Ovary (tissue), 3 donors: ENCODE measurements around the gene CCR6.

Experiments
- CTCF ChIP-seq, 3 donors: fragments of 450-650 bp in 2 of 3; fragments of 200-600 bp in 1 of 3; IDR thresholded peaks; one replicate each; pipeline versions ENCODE4 v1.5.1 to v1.8.0; 2016 to 2022; ENCODE audit warnings: antibody characterized with exemption in 3 of 3, mild to moderate bottlenecking in 1 of 3
- EP300 ChIP-seq: sonication (generic); formaldehyde crosslinking; IDR thresholded peaks from one replicate; pipeline ENCODE4 v1.6.1; 2017; ENCODE audit warnings: antibody characterized with exemption
- donor health status: DM: no; HTN: no; CAD: no.

DNA sequence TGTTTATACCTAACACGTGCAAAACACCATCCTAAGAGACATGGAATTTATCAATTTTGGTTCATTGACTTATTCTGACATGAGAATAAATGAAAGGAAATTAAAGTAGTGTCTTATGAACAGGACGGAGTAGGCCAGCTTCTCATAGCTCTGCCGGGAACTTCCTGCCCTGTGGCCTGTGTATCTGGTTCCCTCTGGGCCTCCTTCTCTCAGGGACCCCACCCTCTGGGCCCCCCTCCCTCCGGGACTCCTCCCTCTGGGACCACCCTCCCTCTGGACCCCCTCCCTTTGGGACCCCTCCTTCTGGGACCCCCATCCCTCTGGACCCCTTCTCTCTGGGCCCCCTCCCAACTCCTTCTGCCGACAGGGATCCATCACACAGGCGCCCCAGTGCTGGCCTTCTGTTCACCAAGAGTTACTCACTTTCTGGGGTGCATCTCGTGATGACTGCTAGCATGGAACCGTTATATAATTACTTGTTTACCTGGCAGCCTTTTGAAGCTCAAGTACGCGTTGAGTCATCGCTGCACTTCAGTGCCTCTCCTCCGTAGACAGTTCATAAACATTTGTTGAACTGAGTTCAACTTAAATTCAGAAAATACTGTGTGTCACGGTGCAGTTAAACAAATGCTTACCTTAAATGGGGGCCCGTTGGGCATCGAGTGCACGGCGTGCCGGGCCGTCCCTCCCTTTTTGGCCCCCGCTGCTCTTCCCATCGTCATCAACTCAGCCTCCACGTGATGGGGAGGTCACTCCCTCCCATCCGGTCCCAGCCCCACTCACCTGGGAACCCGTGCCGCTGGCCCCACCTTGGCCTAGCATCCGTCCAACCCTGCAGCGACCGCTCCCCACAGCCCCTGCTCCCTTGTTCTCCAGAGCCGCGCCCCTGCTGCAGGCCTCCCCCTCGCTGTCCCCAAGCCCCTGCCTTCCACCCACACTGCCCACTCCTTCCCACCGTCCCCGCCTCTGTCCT, 8.1 kb downstream of the CCR6 start:
- TF ChIP-seq CTCF (IDR thresholded peaks at IDR 0.05) (no peak), EP300 (no peak)
